Gastrocnemius medialis (tissue), 4 donors: ENCODE data around the gene RTP5. TPM values are rescaled to one million over a fixed set of nuclear protein-coding genes. Genes with fewer than 3 reads are reported as not detected.
A peak's percentile ranks its signal among the peaks of the same experiment; 100 is the strongest.
"Not testable (repeated sequence)": the region's sequence is repeated elsewhere in the genome, so short reads cannot be mapped to it uniquely, and the experiment has no call there.

Experiments
- ATAC-seq, 2 donors: fragments of 150-250 bp; one replicate each; pipeline ENCODE4 v1.9.1; 2016
- DNase-seq, 2 donors: peaks; one replicate each; pipeline ENCODE4 v3.0.0-alpha.2; 2019
- H3K27ac ChIP-seq, 4 donors: fragments of 200-600 bp; sonication (generic); 1 replicate in 1 of 4; 2 replicates in 3 of 4; pipeline ENCODE4 v1.5.1; 2016 to 2018; ENCODE audit warnings: mild to moderate bottlenecking in 2 of 4, moderate library complexity in 1 of 4
- H3K27me3 ChIP-seq, 3 donors: fragments of 200-600 bp; sonication (generic) in 2 of 3; 1 replicate in 1 of 3; 2 replicates in 2 of 3; pipeline versions ENCODE4 v1.5.1 to v1.6.0; 2016 to 2019; ENCODE audit warnings: mild to moderate bottlenecking in 1 of 3, moderate library complexity in 1 of 3
- H3K36me3 ChIP-seq, 2 donors: fragments of 200-600 bp; sonication (generic) in 1 of 2; one replicate each; pipeline ENCODE4 v1.5.1; 2017 to 2018
- H3K4me1 ChIP-seq, 2 donors: fragments of 200-600 bp; sonication (generic) in 1 of 2; one replicate each; pipeline ENCODE4 v1.5.1; 2016 to 2017; ENCODE audit warnings: mild to moderate bottlenecking in 2 of 2
- H3K4me3 ChIP-seq, 4 donors: fragments of 200-600 bp; sonication (generic) in 3 of 4; 1 replicate in 1 of 4; 2 replicates in 3 of 4; pipeline ENCODE4 v1.5.1; 2016 to 2019; ENCODE audit warnings: mild to moderate bottlenecking in 2 of 4
- H3K9me3 ChIP-seq, 3 donors: fragments of 200-600 bp; sonication (generic) in 2 of 3; 1 replicate in 1 of 3; 2 replicates in 2 of 3; pipeline ENCODE4 v1.5.1; 2016 to 2019
- POLR2A ChIP-seq, 2 donors: fragments of 450-650 bp; IDR thresholded peaks; one replicate each; pipeline ENCODE4 v1.6.1; 2017; ENCODE audit warnings: antibody characterized with exemption in 2 of 2, mild to moderate bottlenecking in 2 of 2, moderate library complexity in 2 of 2
- in situ Hi-C, 4 donors: fragments of 200-750 bp; cut with MboI; loops; one replicate each; pipeline versions ENCODE4 v1.15.0 to v1.8.0; 2017; ENCODE audit warnings: low sequenced_read_pairs in 4 of 4
- intact Hi-C: fragments of 100-400 bp; cut with DNase I; formaldehyde crosslinking; loops from one replicate; pipeline ENCODE4 v1.15.1; 2023; ENCODE audit warnings: low total_unique reads
- total RNA-seq, 4 donors: library from RNA; depleted of rRNA; stranded (reverse); fragments of >200 nt; gene quantifications; one replicate each; pipeline versions ENCODE4 v1.1.0 to v1.2.3, GENCODE V29; 2016
- TF ChIP-seq, protein P1 (sequence below), 5 experiments: fragments of 450-650 bp in 3 of 5; fragments of 200-600 bp in 2 of 5; sonication (generic) in 2 of 5; IDR thresholded peaks in 4 of 5; conservative IDR thresholded peaks in 1 of 5; 1 replicate in 4 of 5; 2 replicates in 1 of 5; pipeline ENCODE4 v1.5.1; 2016 to 2019; ENCODE audit warnings: antibody characterized with exemption in 5 of 5, mild to moderate bottlenecking in 3 of 5, moderate library complexity in 3 of 5

The RTP5 gene
- total RNA-seq, 4 donors from 2014 or later: not detected

DNA sequence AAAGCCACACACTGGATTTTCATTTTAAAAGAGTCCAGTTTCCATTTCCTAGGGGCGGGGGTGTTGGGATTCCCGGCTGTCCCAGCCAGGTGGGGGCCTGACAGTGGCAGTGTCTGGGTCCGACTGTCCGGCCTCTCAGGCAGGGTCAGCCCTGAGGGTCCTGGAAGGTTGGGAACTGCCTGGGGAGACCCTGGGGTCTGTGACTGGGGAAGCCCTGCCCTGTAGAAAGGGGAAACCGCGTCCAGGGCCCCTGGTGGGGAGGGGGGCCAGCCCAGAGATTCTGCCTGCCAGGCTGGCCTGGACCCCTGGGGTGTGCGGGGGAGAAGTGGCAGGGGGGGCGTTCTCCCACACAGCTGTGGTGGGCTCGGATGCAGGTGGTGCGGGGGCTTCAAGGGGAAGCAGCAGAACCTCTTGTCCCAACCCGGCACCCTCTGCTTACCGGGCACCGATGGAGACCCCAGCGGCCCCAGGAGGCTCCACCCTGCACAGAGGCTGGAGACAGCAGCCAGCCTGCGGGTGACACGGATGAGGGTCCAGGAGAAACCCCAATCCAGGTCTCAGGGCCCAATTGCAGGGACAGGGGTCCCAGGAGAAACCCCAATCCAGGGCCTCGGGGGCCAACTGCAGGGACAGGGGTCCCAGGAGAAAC lies 4.9 kb downstream of the RTP5 start:
- intact Hi-C loops (no loop called here), in situ Hi-C loops (no loop called here)
- Histone ChIP-seq H3K27me3 (no peaks in the 10 kb centered on the region), H3K4me1 (no peaks in the 10 kb centered on the region), H3K9me3 (no peaks in the 10 kb centered on the region), H3K27ac (no peak overlapping the region), H3K36me3 (no peaks in the 10 kb centered on the region), H3K4me3 (no peak overlapping the region)
- no peak for TF ChIP-seq POLR2A (IDR thresholded peaks at IDR 0.05)
- TF ChIP-seq, protein P1, sequence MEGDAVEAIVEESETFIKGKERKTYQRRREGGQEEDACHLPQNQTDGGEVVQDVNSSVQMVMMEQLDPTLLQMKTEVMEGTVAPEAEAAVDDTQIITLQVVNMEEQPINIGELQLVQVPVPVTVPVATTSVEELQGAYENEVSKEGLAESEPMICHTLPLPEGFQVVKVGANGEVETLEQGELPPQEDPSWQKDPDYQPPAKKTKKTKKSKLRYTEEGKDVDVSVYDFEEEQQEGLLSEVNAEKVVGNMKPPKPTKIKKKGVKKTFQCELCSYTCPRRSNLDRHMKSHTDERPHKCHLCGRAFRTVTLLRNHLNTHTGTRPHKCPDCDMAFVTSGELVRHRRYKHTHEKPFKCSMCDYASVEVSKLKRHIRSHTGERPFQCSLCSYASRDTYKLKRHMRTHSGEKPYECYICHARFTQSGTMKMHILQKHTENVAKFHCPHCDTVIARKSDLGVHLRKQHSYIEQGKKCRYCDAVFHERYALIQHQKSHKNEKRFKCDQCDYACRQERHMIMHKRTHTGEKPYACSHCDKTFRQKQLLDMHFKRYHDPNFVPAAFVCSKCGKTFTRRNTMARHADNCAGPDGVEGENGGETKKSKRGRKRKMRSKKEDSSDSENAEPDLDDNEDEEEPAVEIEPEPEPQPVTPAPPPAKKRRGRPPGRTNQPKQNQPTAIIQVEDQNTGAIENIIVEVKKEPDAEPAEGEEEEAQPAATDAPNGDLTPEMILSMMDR (IDR thresholded peaks at IDR 0.05 in 4 of 5, conservative IDR thresholded peaks at IDR 0.05 in 1 of 5): no peak
- no peak for ATAC-seq
- no peak for DNase-seq

DNA sequence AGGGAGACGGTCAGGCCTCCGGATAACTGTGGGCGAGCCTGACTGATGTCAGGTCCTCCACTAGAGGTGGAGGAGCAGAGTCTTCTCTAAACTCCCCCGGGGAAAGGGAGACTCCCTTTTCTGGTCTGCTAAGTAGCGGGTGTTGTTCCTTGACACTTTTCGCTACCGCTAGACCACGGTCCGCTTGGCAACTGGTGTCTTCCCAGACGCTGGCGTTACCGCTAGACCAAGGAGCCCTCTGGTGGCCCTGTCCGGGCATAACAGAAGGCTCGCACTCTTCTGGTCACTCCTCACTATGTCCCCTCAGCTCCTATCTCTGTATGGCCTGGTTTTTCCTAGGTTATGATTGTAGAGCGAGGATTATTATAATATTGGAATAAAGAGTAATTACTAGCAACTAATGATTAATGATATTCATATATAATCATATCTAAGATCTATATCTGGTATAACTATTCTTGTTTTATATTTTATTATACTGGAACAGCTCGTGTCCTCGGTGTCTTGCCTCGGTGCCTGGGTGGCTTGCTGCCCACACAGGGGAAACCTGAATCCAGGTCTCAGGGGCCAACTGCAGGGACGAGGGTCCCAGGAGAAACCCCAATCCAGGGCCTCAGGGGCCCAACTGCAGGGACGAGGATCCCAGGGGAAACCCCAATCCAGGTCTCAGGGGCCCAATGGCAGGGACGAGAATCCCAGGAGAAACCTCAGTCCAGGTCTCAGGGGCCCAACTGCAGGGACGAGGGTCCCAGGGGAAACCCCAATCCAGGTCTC lies 6.4 kb downstream of the RTP5 start:
- ATAC-seq, DNase-seq, H3K27me3 ChIP-seq, H3K36me3 ChIP-seq, in situ Hi-C loops, H3K4me3 ChIP-seq, H3K9me3 ChIP-seq, H3K27ac ChIP-seq, intact Hi-C loops, H3K4me1 ChIP-seq: not testable (repeated sequence)
- TF ChIP-seq, protein P1 (IDR thresholded peaks at IDR 0.05 in 4 of 5, conservative IDR thresholded peaks at IDR 0.05 in 1 of 5): peak in 3 of 5 experiments; percentile 9 to 43 (median 42)

DNA sequence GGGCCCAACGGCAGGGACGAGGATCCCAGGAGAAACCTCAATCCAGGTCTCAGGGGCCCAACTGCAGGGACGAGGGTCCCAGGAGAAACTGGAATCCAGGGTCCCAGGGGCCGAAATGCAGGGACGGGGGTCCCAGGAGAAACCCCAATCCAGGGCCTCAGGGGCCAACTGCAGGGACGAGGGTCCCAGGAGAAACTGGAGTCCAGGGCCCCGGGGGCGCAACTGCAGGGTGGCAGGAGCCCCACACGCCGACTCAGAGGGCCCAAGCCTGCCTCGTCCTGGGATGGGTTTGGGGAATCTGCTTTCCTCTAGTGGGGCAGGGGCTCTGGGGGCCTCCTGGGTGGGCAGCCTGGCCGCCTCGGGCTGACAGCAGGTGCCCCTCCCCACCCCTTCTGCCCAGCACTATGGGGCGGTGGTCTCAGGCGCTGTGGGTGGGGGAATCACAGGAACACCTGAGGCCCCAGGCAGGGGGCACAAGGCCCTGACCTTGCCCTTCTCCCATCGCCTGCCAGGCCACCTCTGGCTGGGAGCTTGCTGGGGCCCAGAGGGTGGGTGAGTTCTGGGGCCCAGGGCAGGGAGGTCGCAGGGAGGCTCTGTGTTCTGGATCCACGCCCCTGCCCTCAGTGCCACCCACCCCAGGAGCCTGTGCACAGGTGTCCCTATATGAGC lies 7.1 kb downstream of the RTP5 start:
- DNase-seq: no peak
- no peak for TF ChIP-seq POLR2A (IDR thresholded peaks at IDR 0.05)
- TF ChIP-seq, protein P1 (IDR thresholded peaks at IDR 0.05 in 4 of 5, conservative IDR thresholded peaks at IDR 0.05 in 1 of 5): no peak
- in situ Hi-C loops: no loop called here

DNA sequence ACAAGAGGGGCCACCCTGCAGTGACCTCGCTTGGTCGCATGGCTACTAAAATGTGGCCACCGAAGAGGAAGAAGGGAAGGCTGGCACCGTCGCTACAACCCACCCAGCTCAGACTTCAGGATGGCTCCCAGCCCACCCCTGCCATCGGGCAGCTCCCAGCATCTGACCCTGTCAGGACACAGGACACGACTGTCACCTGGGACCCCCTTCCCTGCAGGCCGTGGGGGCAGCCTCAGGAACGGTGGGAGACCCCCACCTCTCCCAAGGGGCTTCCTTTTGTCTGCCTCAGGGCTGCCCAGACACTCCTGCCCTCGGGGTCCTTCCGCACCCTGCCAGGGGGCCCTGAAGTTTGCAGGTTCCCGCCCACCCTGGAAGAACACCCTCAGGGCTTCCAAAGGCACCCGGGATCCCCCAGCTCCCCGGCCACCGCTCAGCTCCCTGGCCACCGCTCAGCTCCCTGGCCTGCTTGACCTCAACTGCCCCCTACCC lies 7.7 kb downstream of the RTP5 start:
- Histone ChIP-seq H3K4me1 (peaks cover 6 to 9% of the 10 kb centered on the region in 2 donors), H3K36me3 (no peaks in the 10 kb centered on the region), H3K4me3 (no peak overlapping the region), H3K27me3 (no peaks in the 10 kb centered on the region), H3K9me3 (no peaks in the 10 kb centered on the region), H3K27ac (no peak overlapping the region)
- intact Hi-C loops: no loop called here
- in situ Hi-C loops: no loop called here
- DNase-seq: no peak
- TF ChIP-seq, protein P1 (IDR thresholded peaks at IDR 0.05 in 4 of 5, conservative IDR thresholded peaks at IDR 0.05 in 1 of 5): no peak
- no peak for TF ChIP-seq POLR2A (IDR thresholded peaks at IDR 0.05)
- ATAC-seq: no peak

More for the DNA sequence above, 7.1 kb downstream of the RTP5 start:
- H3K27ac ChIP-seq: no peak overlapping the region
- ATAC-seq: no peak
- H3K4me3 ChIP-seq: no peak overlapping the region
- no peaks in the 10 kb centered on the region for H3K36me3 ChIP-seq
- intact Hi-C loops: no loop called here
- peaks cover 3 to 4% of the 10 kb centered on the region in 2 donors for H3K4me1 ChIP-seq
- H3K27me3 ChIP-seq: no peaks in the 10 kb centered on the region
- H3K9me3 ChIP-seq: no peaks in the 10 kb centered on the region
